ENCODE data around the gene ELN. TPM values are rescaled to one million over a fixed set of nuclear protein-coding genes. Genes with fewer than 3 reads are reported as not detected.

ELN gene
- total RNA-seq, 1 experiment from 2014 or later, result 0.26 TPM

DNA sequence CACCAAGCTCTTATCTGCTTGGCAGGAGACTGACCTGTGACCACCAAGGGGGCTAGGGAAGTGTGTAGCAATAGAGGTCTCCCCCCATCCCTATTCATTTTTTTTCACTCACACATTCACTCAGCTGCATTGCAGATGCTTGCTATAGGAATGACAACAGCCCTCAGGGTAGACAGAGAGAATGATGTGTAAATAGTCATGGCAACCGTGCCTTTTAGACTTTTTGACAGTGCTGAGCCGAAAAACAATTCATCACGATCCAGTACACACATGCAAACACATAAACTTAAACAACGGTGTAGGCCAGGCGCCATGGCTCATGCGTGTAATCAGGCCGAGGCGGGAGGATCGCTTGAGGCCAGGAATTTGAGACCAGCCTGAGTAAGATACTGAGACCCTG, 7.6 kb upstream of the ELN start:
- POLR2A ChIA-PET, result interaction anchor here (0.6 kb wide), 1 partner anchor 320 kb away, joined by 7 read pairs; no protein-coding TSS in a partner anchor
- DNase-seq (ENCODE audit: low read depth, low spot score), result no peak
- TF ChIP-seq, protein P1, sequence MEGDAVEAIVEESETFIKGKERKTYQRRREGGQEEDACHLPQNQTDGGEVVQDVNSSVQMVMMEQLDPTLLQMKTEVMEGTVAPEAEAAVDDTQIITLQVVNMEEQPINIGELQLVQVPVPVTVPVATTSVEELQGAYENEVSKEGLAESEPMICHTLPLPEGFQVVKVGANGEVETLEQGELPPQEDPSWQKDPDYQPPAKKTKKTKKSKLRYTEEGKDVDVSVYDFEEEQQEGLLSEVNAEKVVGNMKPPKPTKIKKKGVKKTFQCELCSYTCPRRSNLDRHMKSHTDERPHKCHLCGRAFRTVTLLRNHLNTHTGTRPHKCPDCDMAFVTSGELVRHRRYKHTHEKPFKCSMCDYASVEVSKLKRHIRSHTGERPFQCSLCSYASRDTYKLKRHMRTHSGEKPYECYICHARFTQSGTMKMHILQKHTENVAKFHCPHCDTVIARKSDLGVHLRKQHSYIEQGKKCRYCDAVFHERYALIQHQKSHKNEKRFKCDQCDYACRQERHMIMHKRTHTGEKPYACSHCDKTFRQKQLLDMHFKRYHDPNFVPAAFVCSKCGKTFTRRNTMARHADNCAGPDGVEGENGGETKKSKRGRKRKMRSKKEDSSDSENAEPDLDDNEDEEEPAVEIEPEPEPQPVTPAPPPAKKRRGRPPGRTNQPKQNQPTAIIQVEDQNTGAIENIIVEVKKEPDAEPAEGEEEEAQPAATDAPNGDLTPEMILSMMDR (IDR thresholded peaks at IDR 0.05), result no peak
- TF ChIP-seq SIN3A (IDR thresholded peaks at IDR 0.05; ENCODE audit: borderline replicate concordance, insufficient read depth, low read depth, low read length), result no peak
- no peak for TF ChIP-seq POLR2AphosphoS5 (IDR thresholded peaks at IDR 0.05; ENCODE audit: low read depth, low read length)
- no peak for TF ChIP-seq TCF7L2 (IDR thresholded peaks at IDR 0.05; ENCODE audit: low read depth, low read length)
- TF ChIP-seq, protein P2, sequence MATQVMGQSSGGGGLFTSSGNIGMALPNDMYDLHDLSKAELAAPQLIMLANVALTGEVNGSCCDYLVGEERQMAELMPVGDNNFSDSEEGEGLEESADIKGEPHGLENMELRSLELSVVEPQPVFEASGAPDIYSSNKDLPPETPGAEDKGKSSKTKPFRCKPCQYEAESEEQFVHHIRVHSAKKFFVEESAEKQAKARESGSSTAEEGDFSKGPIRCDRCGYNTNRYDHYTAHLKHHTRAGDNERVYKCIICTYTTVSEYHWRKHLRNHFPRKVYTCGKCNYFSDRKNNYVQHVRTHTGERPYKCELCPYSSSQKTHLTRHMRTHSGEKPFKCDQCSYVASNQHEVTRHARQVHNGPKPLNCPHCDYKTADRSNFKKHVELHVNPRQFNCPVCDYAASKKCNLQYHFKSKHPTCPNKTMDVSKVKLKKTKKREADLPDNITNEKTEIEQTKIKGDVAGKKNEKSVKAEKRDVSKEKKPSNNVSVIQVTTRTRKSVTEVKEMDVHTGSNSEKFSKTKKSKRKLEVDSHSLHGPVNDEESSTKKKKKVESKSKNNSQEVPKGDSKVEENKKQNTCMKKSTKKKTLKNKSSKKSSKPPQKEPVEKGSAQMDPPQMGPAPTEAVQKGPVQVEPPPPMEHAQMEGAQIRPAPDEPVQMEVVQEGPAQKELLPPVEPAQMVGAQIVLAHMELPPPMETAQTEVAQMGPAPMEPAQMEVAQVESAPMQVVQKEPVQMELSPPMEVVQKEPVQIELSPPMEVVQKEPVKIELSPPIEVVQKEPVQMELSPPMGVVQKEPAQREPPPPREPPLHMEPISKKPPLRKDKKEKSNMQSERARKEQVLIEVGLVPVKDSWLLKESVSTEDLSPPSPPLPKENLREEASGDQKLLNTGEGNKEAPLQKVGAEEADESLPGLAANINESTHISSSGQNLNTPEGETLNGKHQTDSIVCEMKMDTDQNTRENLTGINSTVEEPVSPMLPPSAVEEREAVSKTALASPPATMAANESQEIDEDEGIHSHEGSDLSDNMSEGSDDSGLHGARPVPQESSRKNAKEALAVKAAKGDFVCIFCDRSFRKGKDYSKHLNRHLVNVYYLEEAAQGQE (IDR thresholded peaks at IDR 0.05; ENCODE audit: insufficient read depth in 1 of 2, low read depth in 2 of 2, low read length in 1 of 2), result no peak
- ATAC-seq, result no peak
- H3K9me3 ChIP-seq (ENCODE audit: control insufficient read depth, insufficient read depth, low read depth, low read length), result no peaks in the 10 kb centered on the region
- H3K27me3 ChIP-seq (ENCODE audit: control insufficient read depth, insufficient read depth, low read length), result no peaks in the 10 kb centered on the region
- in situ Hi-C loops (cut with HindIII; ENCODE audit: low pct_unique_long_range_greater_than_20kb, low sequenced_read_pairs), result no loop called here
- no peak overlapping the region for H3K27ac ChIP-seq (ENCODE audit: low read length)
- H3K4me1 ChIP-seq (ENCODE audit: control insufficient read depth, insufficient read depth, low read length), result peaks cover 14% of the 10 kb centered on the region
- intact Hi-C loops (cut with micrococcal nuclease; ENCODE audit: unreplicated experiment), result loop anchor here (10.0 kb wide), 1 partner anchor 126 kb away; no protein-coding TSS in a partner anchor
- H3K36me3 ChIP-seq (ENCODE audit: control insufficient read depth, insufficient read depth, low read length), result no peaks in the 10 kb centered on the region
- H3K4me3 ChIP-seq (ENCODE audit: low read depth in 2 of 2, low read length in 2 of 2), result no peak overlapping the region
- CTCF ChIA-PET, result no interaction called here
- no TSS peak for BruUV-seq (replicated peaks)

DNA sequence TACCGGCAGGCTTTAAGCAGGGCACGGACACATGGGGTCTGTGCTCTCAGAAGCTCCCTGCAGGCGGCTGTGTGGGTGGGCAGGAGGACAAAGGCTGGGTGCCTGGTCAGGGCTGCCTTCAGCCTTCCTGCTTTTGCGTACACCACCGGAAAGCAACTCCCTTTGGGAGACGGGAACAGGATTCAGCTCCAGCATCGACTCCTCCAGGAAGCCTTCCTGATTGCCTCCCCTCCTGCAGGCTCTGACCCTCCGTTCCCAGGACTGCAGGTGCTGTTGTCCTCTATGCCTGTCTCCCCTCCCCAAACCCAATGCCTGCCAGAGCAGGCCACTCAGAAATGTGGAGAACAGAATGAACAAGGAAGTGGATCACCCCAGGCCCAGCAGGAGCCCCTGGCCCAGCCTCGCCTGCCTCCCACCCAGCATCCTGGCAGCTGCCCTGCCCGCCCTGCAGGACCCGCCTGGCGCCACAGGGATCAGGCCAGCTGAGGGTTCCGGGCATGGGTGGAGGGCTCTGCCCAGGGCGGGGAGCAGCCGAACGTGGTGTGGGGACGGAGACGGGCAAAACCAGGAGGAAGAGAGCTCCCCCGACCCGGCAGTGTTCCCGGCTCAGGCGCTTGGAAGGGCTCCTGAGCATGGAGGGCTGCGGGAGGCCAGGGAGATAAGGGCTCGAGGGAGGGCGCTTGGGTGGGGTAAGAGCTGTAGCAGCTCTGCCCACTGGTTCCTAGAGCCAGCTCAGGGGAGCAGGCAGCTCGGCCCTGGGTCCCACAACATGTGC, 6.2 kb upstream of the ELN start:
- no peak for DNase-seq (ENCODE audit: low read depth, low spot score)
- in situ Hi-C loops (cut with HindIII; ENCODE audit: low pct_unique_long_range_greater_than_20kb, low sequenced_read_pairs), result no loop called here

More for the DNA sequence above, 6.2 kb upstream of the ELN start:
- no peak for TF ChIP-seq POLR2AphosphoS5 (IDR thresholded peaks at IDR 0.05; ENCODE audit: low read depth, low read length)
- TF ChIP-seq, protein P2 (IDR thresholded peaks at IDR 0.05; ENCODE audit: insufficient read depth in 1 of 2, low read depth in 2 of 2, low read length in 1 of 2), result no peak
- TF ChIP-seq SIN3A (IDR thresholded peaks at IDR 0.05; ENCODE audit: borderline replicate concordance, insufficient read depth, low read depth, low read length), result no peak
- no peak for TF ChIP-seq TCF7L2 (IDR thresholded peaks at IDR 0.05; ENCODE audit: low read depth, low read length)
- TF ChIP-seq, protein P1 (IDR thresholded peaks at IDR 0.05), result no peak
- POLR2A ChIA-PET, result interaction anchor here (0.6 kb wide), 1 partner anchor 140 kb away, joined by 9 read pairs; no protein-coding TSS in a partner anchor
- no peaks in the 10 kb centered on the region for H3K27me3 ChIP-seq (ENCODE audit: control insufficient read depth, insufficient read depth, low read length)
- ATAC-seq, result no peak
- BruUV-seq (replicated peaks), result no TSS peak
- CTCF ChIA-PET, result no interaction called here
- H3K4me3 ChIP-seq (ENCODE audit: low read depth in 2 of 2, low read length in 2 of 2), result no peak overlapping the region
- no peaks in the 10 kb centered on the region for H3K9me3 ChIP-seq (ENCODE audit: control insufficient read depth, insufficient read depth, low read depth, low read length)
- intact Hi-C loops (cut with micrococcal nuclease; ENCODE audit: unreplicated experiment), result loop anchor here (10.0 kb wide), 1 partner anchor 127 kb away; no protein-coding TSS in a partner anchor
- peaks cover 17% of the 10 kb centered on the region for H3K4me1 ChIP-seq (ENCODE audit: control insufficient read depth, insufficient read depth, low read length)
- H3K27ac ChIP-seq (ENCODE audit: low read length), result no peak overlapping the region
- H3K36me3 ChIP-seq (ENCODE audit: control insufficient read depth, insufficient read depth, low read length), result no peaks in the 10 kb centered on the region
